ENCODE results near the gene TBRG1.

- TF ChIP-seq EZH2 (IDR thresholded peaks at IDR 0.05; ENCODE audit: low read length, unreplicated experiment) (no peak), CTCF (conservative IDR thresholded peaks at IDR 0.05; ENCODE audit: low read depth, low read length) (no peak), EZH2phosphoT487 (IDR thresholded peaks at IDR 0.05; ENCODE audit: borderline replicate concordance, low read length) (no peak)
Observed at GRCh38 chr11:124639186-124639585, 16.5 kb downstream of the TBRG1 start.
